ENCODE measurements around the gene NFASC.

Gene NFASC

DNA sequence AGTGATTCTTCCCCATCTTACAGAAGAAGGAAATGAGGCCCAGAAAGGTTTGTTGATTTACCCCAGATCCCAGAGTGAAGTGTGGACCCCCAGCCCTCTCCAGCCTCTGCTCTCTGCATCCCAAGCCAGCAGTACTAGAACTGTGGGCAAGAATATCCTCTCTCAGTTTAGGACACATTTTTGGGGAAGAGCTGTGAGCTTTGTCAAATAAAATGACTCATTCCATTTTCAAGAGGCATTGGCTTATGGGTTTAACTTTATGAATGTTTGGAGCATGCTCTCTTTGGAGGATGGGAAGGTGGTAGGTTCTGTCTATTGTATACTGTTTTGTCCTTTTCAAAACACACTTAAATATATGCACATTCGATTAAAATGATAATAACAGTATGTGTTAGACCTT lies 101.8 kb downstream of the NFASC start:
- no peak overlapping the region for H3K27ac ChIP-seq (ENCODE audit: low read depth, low read length)
- H3K9ac ChIP-seq (ENCODE audit: low read depth, low read length), result no peak overlapping the region
- H3K4me1 ChIP-seq (ENCODE audit: control insufficient read depth, insufficient read depth, low read length), result no peaks in the 10 kb centered on the region
- H3K9me3 ChIP-seq (ENCODE audit: control insufficient read depth, insufficient read depth, low read length), result no peaks in the 10 kb centered on the region
- H3K4me3 ChIP-seq (ENCODE audit: low read depth, low read length), result no peak overlapping the region
- H3K27me3 ChIP-seq (ENCODE audit: control insufficient read depth, insufficient read depth, low read length), result no peaks in the 10 kb centered on the region
- no peaks in the 10 kb centered on the region for H3K36me3 ChIP-seq (ENCODE audit: control insufficient read depth, insufficient read depth, low read length)

DNA sequence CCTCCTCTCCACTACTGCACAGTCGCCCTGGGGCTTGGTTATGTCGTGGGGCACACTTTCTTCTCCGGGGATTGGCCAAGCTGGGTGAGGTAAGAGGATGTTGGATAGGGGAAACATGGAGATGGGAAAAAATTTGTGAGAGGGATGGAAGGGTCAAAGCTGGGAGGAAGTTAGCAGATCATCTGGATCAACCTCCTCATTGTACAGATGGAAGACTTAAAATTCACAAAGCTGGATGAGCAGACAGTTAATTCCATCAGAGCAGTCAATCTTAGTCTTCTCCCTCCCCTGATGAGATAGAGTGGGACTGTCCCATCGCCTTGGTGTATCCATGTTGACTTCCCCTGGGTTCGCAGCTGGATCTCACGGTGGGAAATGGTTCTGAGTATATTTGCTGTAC lies 102.8 kb downstream of the NFASC start:
- no peak overlapping the region for H3K9ac ChIP-seq (ENCODE audit: low read depth, low read length)
- no peak overlapping the region for H3K27ac ChIP-seq (ENCODE audit: low read depth, low read length)
- no peaks in the 10 kb centered on the region for H3K36me3 ChIP-seq (ENCODE audit: control insufficient read depth, insufficient read depth, low read length)
- no peak overlapping the region for H3K4me3 ChIP-seq (ENCODE audit: low read depth, low read length)
- H3K9me3 ChIP-seq (ENCODE audit: control insufficient read depth, insufficient read depth, low read length), result no peaks in the 10 kb centered on the region
- no peaks in the 10 kb centered on the region for H3K4me1 ChIP-seq (ENCODE audit: control insufficient read depth, insufficient read depth, low read length)
- no peaks in the 10 kb centered on the region for H3K27me3 ChIP-seq (ENCODE audit: control insufficient read depth, insufficient read depth, low read length)

DNA sequence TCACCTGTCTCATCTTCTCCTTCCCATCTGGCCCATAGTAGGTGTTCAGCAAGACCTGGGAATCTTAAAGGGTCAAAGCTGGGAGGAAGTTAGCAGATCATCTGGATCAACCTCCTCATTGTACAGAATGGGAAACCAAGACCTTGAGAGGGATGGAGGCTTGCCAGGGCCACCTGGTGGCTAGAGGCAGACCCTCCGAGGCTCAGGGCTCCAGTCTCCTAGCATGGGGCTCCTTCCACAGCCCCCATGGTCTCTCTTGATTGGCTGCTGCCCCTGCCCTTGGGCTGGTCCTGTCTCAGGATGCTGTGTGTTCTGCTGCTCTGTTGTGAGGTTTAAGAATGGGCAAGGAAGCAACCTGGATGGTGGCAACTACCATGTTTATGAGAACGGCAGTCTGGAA lies 103.7 kb downstream of the NFASC start:
- no peaks in the 10 kb centered on the region for H3K4me1 ChIP-seq (ENCODE audit: control insufficient read depth, insufficient read depth, low read length)
- no peaks in the 10 kb centered on the region for H3K9me3 ChIP-seq (ENCODE audit: control insufficient read depth, insufficient read depth, low read length)
- H3K27ac ChIP-seq (ENCODE audit: low read depth, low read length), result no peak overlapping the region
- H3K4me3 ChIP-seq (ENCODE audit: low read depth, low read length), result no peak overlapping the region
- no peak overlapping the region for H3K9ac ChIP-seq (ENCODE audit: low read depth, low read length)
- no peaks in the 10 kb centered on the region for H3K36me3 ChIP-seq (ENCODE audit: control insufficient read depth, insufficient read depth, low read length)
- no peaks in the 10 kb centered on the region for H3K27me3 ChIP-seq (ENCODE audit: control insufficient read depth, insufficient read depth, low read length)

DNA sequence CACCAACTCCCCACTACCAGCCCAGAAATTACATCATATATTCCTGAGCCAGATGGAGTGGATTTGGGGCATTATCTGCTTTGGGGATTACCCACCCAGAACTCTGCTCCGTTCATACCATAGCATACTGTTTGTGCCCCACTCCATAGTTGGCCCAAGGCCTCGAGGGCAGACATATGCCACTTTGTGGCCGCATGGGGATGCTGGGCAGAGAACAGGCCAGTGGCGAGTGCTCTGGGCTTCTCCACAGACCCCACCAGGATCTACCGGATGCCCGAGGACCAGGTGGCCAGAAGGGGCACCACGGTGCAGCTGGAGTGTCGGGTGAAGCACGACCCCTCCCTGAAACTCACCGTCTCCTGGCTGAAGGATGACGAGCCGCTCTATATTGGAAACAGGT lies 104.4 kb downstream of the NFASC start:
- no peaks in the 10 kb centered on the region for H3K4me1 ChIP-seq (ENCODE audit: control insufficient read depth, insufficient read depth, low read length)
- H3K27me3 ChIP-seq (ENCODE audit: control insufficient read depth, insufficient read depth, low read length), result no peaks in the 10 kb centered on the region
- H3K9me3 ChIP-seq (ENCODE audit: control insufficient read depth, insufficient read depth, low read length), result no peaks in the 10 kb centered on the region
- H3K9ac ChIP-seq (ENCODE audit: low read depth, low read length), result no peak overlapping the region
- H3K27ac ChIP-seq (ENCODE audit: low read depth, low read length), result no peak overlapping the region
- no peaks in the 10 kb centered on the region for H3K36me3 ChIP-seq (ENCODE audit: control insufficient read depth, insufficient read depth, low read length)
- H3K4me3 ChIP-seq (ENCODE audit: low read depth, low read length), result no peak overlapping the region

DNA sequence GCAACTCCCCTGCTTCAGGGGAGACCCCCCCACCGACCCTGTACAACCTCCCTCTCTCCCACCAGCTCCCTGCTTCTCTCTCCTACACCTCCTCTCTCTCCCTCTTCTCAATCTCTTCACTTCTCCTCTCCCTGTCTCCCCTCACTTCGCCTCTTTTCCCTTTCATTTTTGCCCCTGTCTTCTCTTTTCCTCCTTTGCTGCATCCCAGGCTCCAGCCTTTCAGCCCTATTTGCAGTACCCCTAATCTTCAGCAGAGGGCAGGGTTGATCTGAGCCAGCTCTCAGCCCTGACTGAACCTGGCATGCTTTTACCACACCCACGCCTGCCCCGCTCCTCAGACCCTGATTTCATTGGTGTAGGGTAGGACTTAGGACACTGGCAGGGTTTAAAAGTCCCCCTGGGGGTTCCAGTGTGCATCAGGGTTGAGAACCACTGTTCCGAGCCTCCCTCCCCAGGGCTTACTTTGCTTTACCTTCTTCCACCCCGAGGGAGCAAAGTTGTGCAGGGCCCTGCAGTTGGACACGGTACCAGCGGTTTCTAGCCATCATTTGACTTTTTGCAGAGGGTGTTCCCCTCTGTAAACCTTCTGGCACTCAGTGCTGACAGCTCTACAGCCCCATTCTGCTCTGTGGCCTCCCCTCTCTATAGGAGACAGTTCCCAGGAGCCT lies 105.0 kb downstream of the NFASC start:
- Histone ChIP-seq H3K9me3 (ENCODE audit: control insufficient read depth, insufficient read depth, low read length) (no peaks in the 10 kb centered on the region), H3K4me1 (ENCODE audit: control insufficient read depth, insufficient read depth, low read length) (no peaks in the 10 kb centered on the region), H3K4me3 (ENCODE audit: low read depth, low read length) (no peak overlapping the region), H3K9ac (ENCODE audit: low read depth, low read length) (no peak overlapping the region), H3K36me3 (ENCODE audit: control insufficient read depth, insufficient read depth, low read length) (no peaks in the 10 kb centered on the region), H3K27ac (ENCODE audit: low read depth, low read length) (no peak overlapping the region), H3K27me3 (ENCODE audit: control insufficient read depth, insufficient read depth, low read length) (no peaks in the 10 kb centered on the region)

DNA sequence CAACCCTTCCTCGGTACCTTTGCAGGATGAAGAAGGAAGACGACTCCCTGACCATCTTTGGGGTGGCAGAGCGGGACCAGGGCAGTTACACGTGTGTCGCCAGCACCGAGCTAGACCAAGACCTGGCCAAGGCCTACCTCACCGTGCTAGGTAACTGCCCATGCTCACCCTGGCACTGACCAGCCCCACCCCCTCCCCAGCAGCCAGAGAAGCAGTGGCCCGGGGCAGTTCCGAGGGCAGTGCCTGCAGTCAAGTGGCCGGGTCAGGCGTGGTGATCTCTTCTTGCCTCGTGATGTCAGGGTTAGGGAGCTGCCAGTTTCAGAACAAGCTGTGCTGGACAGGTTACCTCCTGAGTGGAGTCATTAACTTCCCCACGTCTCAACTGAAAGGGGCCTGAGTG lies 106.0 kb downstream of the NFASC start:
- Histone ChIP-seq H3K9ac (ENCODE audit: low read depth, low read length) (no peak overlapping the region), H3K27me3 (ENCODE audit: control insufficient read depth, insufficient read depth, low read length) (no peaks in the 10 kb centered on the region), H3K36me3 (ENCODE audit: control insufficient read depth, insufficient read depth, low read length) (no peaks in the 10 kb centered on the region), H3K4me1 (ENCODE audit: control insufficient read depth, insufficient read depth, low read length) (no peaks in the 10 kb centered on the region), H3K27ac (ENCODE audit: low read depth, low read length) (no peak overlapping the region), H3K9me3 (ENCODE audit: control insufficient read depth, insufficient read depth, low read length) (no peaks in the 10 kb centered on the region), H3K4me3 (ENCODE audit: low read depth, low read length) (no peak overlapping the region)

DNA sequence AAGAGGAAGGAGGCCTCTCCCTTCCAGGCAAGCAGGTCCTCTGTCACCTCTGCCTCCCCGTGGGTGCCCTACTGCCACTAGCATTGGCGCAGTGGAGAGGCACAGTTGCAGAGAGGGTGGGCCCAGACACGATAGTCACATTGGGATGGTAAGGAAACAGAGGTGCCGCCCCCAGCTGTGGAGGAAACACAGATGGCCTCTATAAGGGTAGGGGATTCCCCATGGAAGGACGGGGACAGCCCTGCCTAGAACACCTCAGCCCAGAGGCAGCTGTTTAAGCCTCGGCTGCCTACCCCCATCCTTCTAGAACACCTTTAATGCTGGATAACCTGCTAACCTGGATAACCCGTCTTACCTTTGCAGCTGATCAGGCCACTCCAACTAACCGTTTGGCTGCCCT lies 106.7 kb downstream of the NFASC start:
- Histone ChIP-seq H3K4me1 (ENCODE audit: control insufficient read depth, insufficient read depth, low read length) (no peaks in the 10 kb centered on the region), H3K9ac (ENCODE audit: low read depth, low read length) (no peak overlapping the region), H3K27me3 (ENCODE audit: control insufficient read depth, insufficient read depth, low read length) (no peaks in the 10 kb centered on the region), H3K9me3 (ENCODE audit: control insufficient read depth, insufficient read depth, low read length) (no peaks in the 10 kb centered on the region), H3K27ac (ENCODE audit: low read depth, low read length) (no peak overlapping the region), H3K4me3 (ENCODE audit: low read depth, low read length) (no peak overlapping the region), H3K36me3 (ENCODE audit: control insufficient read depth, insufficient read depth, low read length) (no peaks in the 10 kb centered on the region)

DNA sequence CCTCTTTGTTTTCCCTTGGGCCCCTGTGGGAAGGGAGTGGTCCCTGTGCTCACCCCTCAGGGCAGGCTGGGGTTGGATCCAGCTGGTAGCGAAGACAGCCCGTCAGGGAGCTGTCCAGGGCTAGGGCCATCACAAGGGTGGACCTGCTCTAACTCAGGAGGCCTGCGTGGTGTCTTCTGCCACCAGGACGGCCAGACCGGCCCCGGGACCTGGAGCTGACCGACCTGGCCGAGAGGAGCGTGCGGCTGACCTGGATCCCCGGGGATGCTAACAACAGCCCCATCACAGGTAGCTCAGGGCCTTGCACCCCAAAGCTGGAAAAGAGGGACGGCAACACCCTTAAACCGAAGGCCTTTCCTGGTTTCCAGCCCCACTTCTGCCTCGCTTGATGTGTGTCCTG lies 108.1 kb downstream of the NFASC start:
- Histone ChIP-seq H3K36me3 (ENCODE audit: control insufficient read depth, insufficient read depth, low read length) (no peaks in the 10 kb centered on the region), H3K4me1 (ENCODE audit: control insufficient read depth, insufficient read depth, low read length) (no peaks in the 10 kb centered on the region), H3K27ac (ENCODE audit: low read depth, low read length) (no peak overlapping the region), H3K4me3 (ENCODE audit: low read depth, low read length) (no peak overlapping the region), H3K9ac (ENCODE audit: low read depth, low read length) (no peak overlapping the region), H3K9me3 (ENCODE audit: control insufficient read depth, insufficient read depth, low read length) (no peaks in the 10 kb centered on the region), H3K27me3 (ENCODE audit: control insufficient read depth, insufficient read depth, low read length) (no peaks in the 10 kb centered on the region; the same call in 1 of the 2 replicates)

DNA sequence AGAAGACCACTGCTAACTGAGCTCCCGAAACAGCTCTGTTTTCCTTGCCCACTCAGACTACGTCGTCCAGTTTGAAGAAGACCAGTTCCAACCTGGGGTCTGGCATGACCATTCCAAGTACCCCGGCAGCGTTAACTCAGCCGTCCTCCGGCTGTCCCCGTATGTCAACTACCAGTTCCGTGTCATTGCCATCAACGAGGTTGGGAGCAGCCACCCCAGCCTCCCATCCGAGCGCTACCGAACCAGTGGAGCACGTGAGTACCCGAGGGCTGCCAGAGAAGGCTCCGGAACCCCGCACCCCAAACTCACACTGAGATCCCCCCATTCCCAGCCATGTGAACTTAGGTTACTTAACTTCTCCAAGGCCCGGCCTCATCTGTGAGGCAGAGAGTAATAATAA lies 108.6 kb downstream of the NFASC start:
- Histone ChIP-seq H3K4me1 (ENCODE audit: control insufficient read depth, insufficient read depth, low read length) (no peaks in the 10 kb centered on the region), H3K9ac (ENCODE audit: low read depth, low read length) (no peak overlapping the region), H3K36me3 (ENCODE audit: control insufficient read depth, insufficient read depth, low read length) (no peaks in the 10 kb centered on the region), H3K9me3 (ENCODE audit: control insufficient read depth, insufficient read depth, low read length) (no peaks in the 10 kb centered on the region), H3K4me3 (ENCODE audit: low read depth, low read length) (no peak overlapping the region), H3K27me3 (ENCODE audit: control insufficient read depth, insufficient read depth, low read length) (no peaks in the 10 kb centered on the region; the same call in 1 of the 2 replicates), H3K27ac (ENCODE audit: low read depth, low read length) (no peak overlapping the region)

DNA sequence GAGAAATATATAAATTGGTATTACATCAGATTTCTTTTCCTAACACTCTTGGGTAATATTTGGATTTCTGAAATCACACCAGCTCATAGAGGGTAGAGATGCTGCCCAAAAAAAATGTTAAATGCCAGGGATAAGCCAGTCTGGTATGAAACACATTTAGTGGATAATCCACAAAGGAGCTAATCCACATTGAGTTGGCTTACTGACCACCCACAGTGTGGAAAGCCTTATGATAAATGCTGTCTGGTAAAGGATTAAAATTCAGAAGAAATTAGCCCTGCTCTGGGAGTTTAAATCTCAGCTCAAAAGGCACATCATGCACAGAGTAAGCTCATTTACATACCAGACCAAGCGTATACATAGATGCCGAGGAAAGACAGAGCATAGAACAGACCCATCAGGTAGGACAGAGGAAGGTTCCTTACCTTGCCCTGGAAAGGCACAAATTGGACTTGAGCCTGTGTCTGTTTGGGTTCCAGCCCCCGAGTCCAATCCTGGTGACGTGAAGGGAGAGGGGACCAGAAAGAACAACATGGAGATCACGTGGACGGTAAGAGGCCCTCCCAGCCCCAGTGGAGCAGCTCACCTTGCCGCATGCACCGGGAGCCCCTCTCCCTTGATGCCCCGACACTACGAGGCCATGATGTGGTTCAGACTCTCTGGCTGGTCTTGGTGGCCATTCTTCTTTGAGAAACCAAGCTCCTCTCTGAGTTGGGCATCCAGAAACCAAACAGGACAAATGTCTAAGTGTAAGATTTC lies 109.4 kb downstream of the NFASC start:
- H3K27me3 ChIP-seq (ENCODE audit: control insufficient read depth, insufficient read depth, low read length), result no peaks in the 10 kb centered on the region; the same call in 1 of the 2 replicates
- no peaks in the 10 kb centered on the region for H3K4me1 ChIP-seq (ENCODE audit: control insufficient read depth, insufficient read depth, low read length)
- no peak overlapping the region for H3K4me3 ChIP-seq (ENCODE audit: low read depth, low read length)
- no peaks in the 10 kb centered on the region for H3K9me3 ChIP-seq (ENCODE audit: control insufficient read depth, insufficient read depth, low read length)
- H3K36me3 ChIP-seq (ENCODE audit: control insufficient read depth, insufficient read depth, low read length), result no peaks in the 10 kb centered on the region
- H3K27ac ChIP-seq (ENCODE audit: low read depth, low read length), result no peak overlapping the region
- no peak overlapping the region for H3K9ac ChIP-seq (ENCODE audit: low read depth, low read length)

DNA sequence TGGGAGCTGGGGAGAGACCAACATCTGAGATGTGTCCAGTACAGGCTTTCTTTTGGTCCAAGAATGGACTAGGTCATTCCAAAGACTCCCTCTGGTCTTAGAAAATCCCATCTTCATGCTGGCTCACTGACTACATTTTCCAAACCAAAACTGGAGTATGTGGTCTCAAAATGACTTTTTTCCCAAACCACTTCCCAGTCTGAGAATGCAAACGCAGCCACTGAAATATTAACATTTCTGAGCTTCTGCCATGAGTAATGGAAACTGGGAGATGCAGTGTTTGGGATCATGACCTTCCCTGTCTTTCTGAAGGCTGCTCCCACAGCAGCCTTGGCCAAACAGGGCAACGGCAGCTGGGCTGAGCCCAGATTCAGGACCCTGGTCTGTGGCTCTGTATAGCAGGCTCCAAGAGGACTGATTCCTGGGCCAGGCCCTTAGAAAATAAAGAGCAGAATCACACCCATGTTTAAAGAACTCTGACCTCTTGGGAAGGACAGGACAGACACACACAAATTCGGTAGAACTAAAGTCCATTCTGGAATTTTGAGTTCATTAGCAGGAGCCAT lies 110.3 kb downstream of the NFASC start:
- Histone ChIP-seq H3K27ac (ENCODE audit: low read depth, low read length) (no peak overlapping the region), H3K4me3 (ENCODE audit: low read depth, low read length) (no peak overlapping the region), H3K27me3 (ENCODE audit: control insufficient read depth, insufficient read depth, low read length) (no peaks in the 10 kb centered on the region; the same call in 1 of the 2 replicates), H3K9ac (ENCODE audit: low read depth, low read length) (no peak overlapping the region), H3K9me3 (ENCODE audit: control insufficient read depth, insufficient read depth, low read length) (no peaks in the 10 kb centered on the region), H3K36me3 (ENCODE audit: control insufficient read depth, insufficient read depth, low read length) (no peaks in the 10 kb centered on the region), H3K4me1 (ENCODE audit: control insufficient read depth, insufficient read depth, low read length) (no peaks in the 10 kb centered on the region)
